Keratinocyte (primary cell): ENCODE results near the gene PPP1R3E.

ENCODE experiments used
- CTCF ChIP-seq, 3 experiments: IDR thresholded peaks in 1 of 3; conservative IDR thresholded peaks in 1 of 3; optimal IDR thresholded peaks in 1 of 3; 2 replicates in 2 of 3; 3 replicates in 1 of 3; pipeline versions ENCODE3 to v1.5.1; 2011; ENCODE audit warnings: low read length in 3 of 3, mild to moderate bottlenecking in 3 of 3, moderate library complexity in 2 of 3, control low read depth in 1 of 3, inconsistent platforms in 1 of 3; ENCODE audit not compliant: insufficient read depth in 2 of 3; ENCODE audit errors: extremely low read depth in 1 of 3
- EZH2 ChIP-seq: IDR thresholded peaks from one replicate; pipeline ENCODE4 v1.6.1; 2012; ENCODE audit warnings: inconsistent platforms, mild to moderate bottlenecking, low read length, moderate library complexity

DNA sequence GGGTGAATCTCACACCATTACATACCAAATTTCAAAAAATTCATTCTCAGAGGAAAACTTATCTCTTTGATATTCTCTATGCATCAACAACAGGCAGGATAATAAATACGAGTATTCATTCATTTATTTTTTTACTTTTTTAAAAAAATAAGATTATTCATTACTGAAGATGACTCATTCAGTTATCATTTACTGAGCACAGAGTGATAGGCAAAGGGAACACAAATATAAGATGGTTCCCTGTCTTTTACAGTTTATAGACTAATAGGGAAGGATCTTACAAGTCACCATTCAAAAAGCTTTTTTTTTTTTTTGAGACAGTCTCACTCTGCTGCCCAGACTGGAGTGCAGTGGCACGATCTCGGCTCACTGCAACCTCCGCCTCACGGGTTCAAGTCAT lies 13.6 kb upstream of the PPP1R3E start:
- TF ChIP-seq EZH2 = no peak
- no peak for TF ChIP-seq CTCF (optimal IDR thresholded peaks at IDR 0.05 in 1 of 3, IDR thresholded peaks at IDR 0.05 in 1 of 3, conservative IDR thresholded peaks at IDR 0.05 in 1 of 3; ENCODE audit: extremely low read depth in 1 of 3, insufficient read depth in 2 of 3, low read length in 3 of 3)
